ENCODE measurements around the gene CARHSP1.
"Not testable (repeated sequence)": the region's sequence is repeated elsewhere in the genome, so short reads cannot be mapped to it uniquely, and the experiment has no call there.

Gene CARHSP1

DNA sequence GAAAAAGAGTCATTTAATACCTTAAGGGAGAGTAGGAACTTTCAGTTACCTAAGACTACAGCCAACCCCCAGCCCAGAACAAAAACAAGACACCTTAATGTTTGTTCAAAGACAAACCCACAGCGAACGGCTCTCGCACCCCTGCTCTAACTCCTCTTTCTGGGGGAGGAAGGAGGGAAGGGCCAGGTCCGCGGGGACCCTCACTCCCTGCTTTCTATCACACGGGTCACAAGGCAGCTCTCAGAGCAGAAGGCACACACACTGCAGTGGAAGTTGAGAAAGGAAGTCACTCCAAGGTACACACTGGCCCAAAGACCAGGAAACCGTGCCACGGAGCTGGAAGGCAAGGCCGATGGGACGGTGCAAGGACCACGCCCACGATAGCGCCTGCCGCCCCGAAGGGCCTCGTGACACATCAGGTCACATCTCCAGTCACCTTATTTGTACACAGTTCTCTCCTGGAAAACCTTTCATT lies 23.3 kb upstream of the CARHSP1 start:
- DNase-seq = no peak

DNA sequence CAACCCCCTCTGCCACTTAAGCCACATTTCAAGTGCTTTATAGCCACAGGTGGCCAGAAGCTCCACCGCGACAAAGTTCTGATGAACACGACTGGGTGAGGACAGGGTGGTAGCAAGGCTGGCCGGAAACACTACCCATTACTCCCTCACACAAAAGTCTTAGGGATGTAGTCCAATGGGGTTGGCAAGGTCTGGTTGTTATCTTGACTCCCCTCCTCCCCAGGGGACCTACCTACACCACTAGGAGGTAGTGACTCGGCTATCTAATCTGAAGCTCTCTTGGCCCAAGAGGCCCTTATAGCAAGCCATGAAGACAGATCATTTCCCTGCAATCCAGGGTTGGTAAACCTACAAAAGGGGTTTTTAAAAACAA lies 21.7 kb upstream of the CARHSP1 start:
- DNase-seq = no peak

DNA sequence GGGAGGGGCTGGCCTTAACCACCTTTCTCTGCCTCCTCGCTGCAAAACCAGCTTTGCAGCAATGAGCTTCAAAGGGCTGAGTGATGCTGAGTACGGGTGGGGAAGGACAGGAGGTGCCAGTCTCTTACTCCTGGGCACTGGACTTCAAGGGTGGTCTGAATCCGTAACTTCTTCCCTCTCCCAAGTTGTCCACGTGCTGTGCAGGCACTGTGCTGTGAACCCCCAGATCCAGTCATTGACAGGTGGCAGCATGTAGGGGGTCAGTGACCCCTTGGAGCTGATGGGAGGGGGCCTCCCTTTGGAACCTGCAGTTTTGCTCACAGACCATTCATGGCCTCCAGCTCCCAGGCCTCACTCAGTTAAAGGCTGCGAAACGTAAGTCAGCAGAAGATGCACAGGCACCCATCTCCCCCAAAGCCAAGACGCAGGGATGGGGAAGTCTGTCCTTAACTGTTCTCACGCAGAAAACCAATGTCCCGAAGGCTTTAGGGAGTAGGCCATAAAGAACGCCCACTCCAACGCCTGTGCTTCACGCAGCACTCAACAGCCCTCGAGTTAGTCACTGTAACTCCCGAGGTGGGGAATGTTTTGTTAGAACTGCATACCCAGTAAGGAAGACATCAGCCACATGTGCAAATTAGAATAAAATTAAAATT lies 21.2 kb upstream of the CARHSP1 start:
- no peak for DNase-seq

DNA sequence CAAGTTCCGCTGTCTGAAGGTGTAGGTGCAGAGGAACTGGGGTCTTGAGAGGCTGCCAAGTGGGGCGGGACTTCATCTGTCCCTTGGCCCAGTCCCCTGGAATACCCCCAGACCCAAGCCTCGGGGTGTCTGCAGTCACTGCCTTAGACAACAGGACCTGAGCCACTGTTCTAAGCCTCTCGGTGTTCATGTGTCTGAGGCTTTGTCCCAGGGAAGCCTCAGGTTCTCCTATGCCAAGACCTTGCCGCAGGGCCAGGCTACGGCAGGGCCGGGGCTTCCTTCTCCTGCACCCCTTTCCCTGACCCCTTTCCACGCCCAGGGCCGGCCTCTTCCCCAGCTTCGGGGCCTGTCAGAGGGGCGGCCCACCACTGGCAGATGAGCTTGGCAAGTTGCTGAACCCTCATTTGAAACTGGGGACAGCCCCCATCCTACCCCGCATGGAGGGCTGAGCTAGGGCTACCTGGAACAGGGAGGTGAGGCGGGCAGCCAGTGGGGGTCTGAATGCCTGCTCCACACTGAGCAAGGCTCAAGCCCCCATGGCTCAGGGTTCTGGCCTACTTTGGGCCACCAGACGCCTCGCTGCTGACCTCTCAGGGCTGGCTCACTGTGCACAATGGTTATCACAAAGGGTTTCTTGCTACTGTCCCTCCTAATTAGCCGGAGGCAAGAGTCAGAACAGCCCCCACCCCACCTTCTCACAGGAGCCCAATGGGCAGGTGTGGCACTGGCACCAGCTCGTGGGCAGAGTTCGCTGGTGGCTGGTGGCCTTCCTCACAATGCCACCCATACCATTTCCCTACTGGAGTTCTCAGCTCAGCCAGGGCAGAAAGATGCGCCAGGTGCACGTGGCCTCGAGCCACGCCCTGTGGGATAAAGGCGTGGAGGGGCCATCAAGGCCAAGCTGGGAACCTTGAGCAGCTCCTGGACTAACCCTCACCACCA lies 20.4 kb upstream of the CARHSP1 start:
- no peak for DNase-seq

DNA sequence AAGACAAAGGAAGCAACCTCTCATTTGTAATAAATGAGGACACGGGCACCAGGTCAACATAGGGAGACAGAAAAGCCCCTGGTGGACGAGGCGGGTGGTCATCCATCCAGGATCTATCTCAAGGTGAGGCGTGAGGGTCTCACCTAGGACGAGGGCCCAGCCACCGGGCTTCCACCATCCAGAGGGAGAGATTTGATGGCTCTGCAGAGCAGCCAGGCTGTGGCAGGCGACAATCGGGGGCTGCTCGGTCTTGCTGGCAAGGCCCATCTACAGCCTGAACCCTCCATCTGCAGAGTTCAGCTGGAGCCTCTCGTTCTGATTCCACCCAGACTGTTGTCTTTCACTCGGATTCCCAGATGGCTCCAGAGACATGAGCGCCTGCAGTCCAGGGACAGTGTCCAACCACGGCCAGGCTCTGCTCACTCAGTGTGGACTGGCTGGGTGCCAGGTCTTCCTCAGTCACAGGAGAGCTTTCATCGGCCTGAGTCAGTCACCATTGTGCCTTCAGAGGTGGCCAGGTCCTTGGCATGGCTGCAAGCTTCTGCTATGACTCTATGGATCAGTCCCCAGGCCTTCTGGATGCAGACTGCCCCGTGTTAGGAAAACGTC lies 19.2 kb upstream of the CARHSP1 start:
- DNase-seq = no peak

DNA sequence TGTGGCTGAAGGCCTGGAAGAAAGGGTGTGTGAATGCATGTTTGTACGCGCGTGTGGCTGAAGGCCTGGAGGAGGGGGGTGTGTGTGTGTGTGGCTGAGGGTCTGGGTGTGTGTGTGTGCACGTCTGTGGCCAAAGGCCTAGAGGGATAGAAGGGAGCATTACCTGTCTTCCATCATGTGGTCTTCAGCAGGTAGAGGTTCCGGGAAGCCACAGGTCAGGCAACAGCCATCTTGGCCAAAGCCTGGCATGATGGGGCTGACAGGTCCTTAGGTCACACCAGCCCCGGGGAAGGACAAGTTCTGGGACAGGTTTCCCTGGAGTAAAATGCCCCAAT lies 18.6 kb upstream of the CARHSP1 start:
- DNase-seq = no peak

DNA sequence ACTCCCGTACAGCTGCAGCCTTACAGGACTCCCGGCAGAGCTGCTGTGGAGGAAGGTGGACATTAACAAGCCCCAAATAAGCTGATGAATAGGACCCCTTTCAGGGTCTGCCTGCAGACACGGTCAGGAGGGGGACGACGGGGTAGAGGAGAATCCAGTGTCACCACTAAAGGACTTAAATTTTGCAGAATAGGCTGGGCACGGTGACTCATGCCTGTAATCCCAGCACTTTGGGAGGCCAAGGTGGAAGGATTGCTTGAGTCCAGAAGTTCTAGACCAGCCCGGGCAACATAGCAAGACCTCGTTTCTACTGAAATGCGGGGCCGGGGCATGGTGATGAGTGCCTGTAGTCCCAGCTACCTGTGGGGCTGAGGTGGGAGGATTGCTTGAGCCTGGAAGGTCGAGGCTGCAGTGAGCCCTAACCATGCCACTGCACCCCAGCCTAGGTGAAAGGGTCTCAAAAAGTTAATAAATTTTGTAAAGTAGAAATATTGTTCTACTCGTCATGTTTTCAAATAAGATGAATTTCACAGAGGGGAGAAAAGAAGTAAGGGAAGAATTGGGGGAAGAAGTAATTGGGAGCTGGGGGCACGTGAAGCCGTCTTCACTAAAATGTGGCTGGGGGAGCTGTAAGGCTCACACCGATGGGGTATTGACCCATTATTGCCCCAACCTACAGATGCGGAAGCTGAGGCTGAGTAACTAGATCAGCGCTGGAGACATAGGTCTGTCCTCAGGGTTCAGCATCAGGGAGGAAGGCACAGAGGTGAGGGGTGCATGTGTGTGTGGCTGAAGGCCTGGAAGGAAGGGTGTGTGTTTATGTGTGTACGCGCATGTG lies 18.0 kb upstream of the CARHSP1 start:
- no peak for DNase-seq

DNA sequence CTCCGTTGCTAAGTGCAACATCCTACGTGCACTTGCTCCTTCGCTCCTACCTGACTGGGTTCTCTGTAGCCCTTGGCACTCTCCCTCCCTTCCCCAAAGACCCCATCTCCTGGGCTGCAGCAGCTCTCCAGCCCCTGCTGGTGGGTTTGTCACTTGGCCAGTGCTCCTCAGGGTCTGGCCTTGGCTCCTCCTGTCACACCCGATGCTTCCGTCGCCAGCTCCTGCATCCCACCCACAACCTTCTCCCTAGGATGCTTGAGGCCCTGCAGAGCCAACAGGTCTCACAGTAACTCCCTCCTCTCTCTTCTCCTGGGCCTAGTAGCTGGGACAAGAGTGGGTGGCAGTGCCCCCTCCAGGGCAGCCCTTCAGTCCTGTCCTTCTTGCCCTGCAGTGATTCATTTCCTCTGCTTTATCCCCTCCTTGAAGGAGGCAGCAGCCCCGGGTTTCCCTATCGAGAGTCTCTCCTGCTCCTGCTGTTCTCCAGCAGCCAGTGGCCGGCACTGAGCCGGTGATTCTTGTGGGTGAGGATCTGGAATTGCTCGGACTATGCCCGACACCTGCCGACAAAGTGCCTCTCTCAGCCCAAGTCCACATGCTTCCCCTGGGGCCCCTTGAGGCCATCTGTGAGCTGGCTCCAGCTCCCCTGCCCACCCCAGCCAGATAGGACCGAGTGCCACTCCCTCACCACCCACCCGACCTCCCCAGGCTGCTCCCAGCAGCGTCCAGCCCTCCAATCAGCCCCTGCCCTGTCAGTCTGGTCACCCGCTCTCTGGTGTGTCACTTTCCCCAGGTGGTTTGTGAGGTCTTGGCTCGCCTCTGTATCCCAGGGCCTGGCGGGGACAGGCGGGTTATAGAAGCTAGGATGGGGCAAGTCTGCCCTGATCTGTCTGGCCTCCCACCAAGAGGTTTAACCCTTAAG lies 17.1 kb upstream of the CARHSP1 start:
- no peak for DNase-seq

DNA sequence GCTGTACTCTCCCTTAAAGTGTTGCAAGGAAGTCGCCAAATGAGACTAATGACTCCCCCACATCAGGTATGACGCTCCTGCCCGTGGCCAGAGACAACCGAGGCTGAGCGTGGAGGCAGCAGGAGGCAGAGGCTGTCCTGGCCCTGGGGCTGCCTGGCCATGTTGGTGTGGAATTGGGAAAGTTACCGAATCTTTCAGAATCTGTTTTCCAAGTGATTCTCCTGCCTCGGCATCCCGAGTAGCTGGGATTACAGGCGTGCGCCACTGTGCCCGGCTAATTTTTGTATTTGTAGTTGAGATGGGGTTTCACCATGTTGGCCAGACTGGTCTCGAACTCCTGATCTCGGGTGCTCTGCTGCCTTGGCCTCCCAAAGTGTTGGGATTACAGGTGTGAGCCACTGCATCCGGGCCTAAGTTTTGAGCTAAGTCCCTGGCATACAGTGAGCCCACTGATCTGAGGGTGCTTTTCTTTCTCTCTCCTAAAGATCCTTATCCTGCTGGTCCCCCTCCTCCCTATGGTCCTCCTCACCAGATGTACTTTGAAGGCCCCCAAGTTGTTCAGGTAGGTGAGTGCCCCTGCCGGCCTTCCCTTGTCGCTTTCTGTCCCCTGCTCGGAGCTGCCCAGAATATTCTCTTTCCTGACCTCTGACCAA lies 14.0 kb upstream of the CARHSP1 start:
- no peak for DNase-seq

DNA sequence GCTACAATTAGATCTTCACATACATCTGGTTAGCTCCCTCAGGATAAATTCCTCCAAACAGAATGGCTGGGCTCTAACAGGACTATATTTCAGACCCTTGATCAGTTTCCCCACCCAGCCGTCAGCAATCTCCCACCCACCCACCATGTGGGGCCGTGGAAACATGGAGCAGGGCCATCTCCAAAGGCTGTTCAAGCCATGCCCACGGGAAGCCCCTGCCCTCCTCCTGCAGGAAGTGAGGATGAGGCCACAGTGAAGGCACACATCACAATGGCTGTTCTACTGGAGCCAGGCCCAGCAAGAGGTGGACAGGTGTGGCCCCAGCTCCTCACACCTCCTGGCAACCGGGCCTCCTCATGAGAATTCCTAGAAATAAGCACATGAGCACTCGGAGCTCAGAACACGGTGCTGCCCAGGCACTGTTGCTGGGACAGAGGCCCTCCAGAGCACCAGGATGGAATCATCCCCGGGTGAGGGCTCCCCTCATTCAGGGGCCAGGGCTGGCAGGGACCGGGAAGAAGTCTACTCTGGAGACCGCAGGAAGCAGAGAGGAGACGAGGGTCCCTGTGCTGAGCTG lies 13.3 kb upstream of the CARHSP1 start, which contains the start of gene LITAFD:
TSS of gene LITAFD (plus strand) at position 311 of the 577 bp plus-strand sequence. CDS start 2,005 bp downstream, outside the sequence.
- no peak for DNase-seq

DNA sequence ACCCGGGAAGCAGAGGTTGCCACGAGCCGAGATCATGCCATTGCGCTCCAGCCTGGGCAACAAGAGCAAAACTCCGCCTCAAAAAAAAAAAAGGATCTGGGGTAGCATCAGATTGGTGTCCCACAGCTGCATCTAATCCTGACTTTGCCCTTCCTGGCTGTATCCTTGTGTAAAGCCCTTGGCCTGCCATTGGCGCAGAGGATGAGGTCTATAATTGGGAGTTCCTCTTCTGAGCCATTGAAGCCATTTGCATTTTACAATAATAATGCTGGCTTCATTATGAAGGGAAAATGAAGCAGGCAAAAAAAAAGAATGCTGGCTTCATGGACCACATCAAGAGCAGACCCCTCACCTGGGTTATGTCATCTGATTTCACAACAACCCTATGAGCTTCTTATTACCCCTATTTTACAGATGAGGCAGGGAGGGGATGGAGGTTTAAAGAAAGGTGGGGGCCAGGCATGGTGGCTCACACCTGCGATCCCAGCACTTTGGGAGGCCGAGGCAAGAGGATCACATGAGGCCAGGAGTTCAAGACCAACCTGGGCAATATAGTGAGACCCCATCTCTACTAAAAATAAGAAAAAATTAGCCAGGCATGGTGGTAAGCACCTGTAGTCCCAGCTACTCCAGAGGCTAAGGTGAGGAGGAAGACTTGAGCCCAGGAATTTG lies 12.2 kb upstream of the CARHSP1 start:
- DNase-seq = no peak

DNA sequence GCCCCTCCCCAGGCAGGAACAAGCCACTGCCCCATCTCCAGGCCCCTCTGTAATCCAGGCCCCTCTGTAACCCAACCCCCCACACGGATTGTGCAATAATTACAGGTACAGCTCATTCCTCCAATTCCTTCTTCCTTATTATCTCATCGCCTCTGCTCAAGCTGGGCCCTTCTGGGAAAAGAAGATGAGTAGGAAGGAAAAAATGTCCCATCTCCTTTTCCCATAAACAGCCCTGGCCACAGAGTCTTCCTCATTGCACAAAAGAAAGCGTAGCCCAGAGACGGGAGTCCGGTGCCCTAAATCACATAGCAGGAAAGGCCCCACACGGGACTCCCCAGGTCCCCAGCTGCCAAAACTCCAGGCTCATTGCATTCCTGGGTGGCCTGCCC lies 9.7 kb upstream of the CARHSP1 start:
- DNase-seq = no peak

DNA sequence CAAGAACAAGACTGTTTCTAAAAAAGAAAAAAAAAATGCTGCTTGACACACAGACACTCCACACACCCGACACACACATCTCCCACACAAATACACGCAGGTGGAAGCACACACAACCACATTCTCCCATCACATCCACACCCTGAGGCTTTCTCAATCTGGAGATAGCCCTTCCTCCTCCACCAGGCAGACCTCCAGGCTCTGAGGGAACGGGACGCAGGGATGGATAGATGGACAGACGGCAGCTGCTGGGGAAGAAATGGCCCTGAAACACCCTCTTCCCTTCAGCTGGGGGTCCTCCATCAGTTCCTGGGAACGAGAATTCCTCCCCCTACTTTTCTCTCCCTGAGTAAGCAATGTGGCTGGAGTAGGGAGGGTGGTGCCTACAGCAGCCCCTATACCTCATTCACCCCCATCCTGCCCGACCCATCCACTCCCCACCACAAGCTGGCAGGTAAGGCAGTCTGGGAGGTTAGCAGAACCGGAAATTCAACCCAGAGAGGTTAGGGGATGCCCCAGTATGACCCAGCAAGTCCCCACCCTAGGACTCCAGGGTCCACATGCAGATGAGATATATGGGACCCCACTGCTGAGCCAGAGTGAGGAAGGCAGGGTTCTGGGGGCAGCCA lies 9.2 kb upstream of the CARHSP1 start:
- DNase-seq = no peak

DNA sequence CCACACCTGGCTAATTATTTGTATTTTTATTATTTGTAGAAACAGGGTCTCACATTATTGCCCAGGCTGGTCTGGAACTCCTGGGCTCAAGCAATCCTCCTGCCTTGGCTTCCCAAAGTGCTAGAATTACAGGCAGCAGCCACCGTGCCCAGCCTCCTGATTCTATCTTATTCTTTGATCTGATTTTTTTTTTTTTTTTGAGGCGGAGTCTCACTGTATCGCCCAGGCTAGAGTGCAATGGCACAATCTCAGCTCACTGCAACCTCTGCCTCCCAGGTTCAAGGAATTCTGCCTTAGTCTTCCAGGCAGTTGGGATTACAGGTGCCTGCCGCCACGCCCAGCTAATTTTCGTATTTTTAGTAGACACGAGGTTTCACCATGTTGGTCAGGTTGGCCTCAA lies 6.5 kb upstream of the CARHSP1 start:
- not testable (repeated sequence) for DNase-seq

DNA sequence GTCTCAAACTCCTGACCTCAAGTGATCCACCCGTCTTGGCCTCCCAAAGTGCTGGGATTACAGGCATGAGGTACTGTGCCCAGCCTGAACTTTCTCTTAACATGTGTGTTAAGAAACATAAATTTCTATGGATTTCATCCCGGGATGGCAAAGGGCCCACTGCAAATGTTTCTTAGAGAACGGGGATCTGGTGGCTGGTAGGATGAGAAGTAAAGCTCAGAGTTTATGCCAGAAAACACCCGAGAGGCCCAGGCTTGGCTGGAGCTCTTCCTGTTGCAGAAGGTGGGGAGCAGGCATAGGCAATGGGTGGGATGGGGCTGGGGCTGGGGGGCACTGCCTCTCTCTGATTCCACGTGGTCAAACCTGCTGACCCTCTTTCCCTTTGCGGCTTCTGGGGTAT lies 5.6 kb upstream of the CARHSP1 start:
- DNase-seq = no peak

DNA sequence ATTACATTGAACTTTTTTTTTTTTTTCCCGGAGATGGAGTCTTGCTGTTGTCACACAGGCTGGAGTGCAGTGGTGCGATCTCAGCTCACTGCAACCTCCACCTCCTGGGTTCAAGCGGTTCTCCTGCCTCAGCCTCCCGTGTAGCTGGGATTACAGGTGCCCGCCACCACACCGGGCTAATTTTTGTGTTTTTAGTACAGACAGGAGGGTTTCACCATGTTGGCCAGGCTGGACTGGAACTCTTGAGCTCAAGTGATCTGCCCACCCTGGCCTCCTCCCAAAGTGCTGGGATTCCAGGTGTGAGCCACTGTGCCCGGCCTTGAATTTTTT lies 5.0 kb upstream of the CARHSP1 start:
- DNase-seq = not testable (repeated sequence)

DNA sequence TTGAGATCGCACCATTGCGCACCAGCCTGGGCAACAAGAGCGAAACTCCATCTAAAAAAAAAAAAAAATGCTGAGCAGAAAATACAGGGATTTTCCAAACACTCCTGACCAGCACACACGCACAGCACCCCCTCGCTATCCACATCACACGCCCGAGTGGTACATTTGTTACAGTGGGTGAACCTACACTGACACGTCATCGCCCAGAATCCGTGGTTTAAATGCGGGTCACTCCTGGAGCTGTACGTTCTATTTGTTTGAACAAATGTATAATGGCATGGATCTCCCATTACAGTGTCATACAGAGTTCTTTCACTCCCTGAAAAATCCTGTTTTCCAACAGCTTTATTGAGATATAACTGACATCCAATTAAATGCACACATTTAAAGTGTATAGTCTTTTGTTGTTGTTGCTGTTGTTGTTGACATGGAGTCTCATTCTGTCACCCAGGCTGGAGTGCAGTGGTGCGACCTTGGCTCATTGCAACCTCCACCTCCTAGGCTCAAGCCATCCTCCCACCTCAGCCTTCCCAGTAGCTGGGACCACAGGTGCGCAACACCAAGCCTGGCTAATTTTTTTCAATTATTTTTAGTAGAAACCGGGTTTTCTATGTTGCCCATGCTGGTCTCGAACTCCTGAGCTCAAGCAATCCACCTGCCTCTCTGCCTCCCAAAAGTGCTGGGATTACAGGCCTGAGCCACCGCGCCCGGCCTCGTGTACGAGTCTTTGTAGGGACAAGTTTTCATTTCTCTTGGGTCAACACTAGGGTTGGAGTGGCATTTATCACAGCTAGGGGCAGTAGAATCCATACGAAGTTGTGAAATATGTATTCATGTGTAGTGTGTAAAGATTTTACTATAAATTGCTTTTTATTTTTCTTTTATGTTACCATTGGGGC lies 4.4 kb upstream of the CARHSP1 start:
- no peak for DNase-seq

DNA sequence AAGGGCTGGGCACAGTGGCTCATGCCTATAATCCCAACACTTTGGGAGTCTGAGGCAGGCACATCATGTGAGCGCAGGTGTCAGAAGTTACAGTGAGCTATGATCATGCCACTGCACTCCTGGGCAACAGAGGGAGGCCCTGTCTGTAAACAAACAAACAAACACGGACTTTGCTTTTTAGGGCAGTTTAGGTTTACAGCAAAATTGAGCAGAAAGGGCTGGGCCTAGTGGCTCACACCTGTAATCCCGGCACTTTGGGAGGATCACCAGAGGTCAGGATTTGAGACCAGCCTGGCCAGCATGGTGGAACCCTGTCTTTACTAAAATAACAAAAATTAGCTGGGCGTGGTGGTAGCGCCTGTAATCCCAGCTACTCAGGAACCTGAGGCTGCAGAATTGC lies 3.3 kb upstream of the CARHSP1 start:
- DNase-seq = no peak

DNA sequence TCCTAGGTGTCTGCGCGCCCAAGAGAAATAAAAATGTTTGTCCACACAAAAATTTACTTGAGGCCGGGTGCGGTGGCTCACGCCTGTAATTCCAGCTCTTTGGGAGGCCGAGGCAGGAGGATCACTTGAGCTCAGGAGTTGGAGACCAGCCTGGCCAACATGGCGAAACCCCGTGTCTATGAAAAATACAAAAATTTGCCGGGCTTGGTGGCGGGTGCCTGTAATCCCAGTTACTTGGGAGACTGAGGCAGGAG lies 1.1 kb upstream of the CARHSP1 start:
- DNase-seq = not testable (repeated sequence)

All from stimulated activated CD4-positive, alpha-beta T cell treated with anti-CD3 and anti-CD28 coated beads, Interleukin-12 subunit alpha, Interleukin-12 subunit beta, amount 100 ng/mL, for 4 hours (primary cell).